Measurements from ENCODE around the gene KLF16.
"Not testable (repeated sequence)": the region's sequence is repeated elsewhere in the genome, so short reads cannot be mapped to it uniquely, and the experiment has no call there.

Gene KLF16

DNA sequence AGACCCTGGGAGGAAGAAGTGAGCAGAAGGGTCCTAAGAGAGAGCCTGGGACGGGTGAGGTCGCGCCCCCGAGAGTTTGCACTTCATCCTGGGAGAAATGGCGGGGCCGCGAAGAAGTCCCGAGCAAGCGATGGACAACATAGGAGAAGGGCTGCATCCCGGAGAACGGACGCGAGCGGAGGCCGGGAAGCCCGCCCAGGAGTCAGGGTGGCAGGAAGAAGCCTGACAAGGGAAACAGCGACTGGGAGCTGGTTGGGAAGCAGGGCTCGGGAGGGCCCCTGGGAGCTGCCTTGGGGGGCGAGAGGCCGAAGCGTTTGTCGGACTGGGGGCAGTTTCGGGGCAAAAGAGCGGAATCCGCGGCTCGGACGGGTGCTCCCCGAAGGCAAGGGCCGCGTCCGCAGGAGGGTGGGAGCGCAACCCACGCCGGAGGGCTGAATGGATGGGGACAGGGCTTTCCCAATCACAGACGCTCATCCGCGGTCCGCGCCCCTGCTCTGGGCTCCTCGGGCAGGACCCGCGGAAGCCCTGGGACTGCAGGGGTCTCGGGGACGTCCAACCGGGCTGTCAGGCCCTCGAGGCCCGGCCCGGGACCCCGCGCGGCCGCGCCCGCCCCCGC is 21.4 kb upstream of the KLF16 start:
- DNase-seq (ENCODE audit: low read depth) = no peak
- peak overlapping the region; percentile 85 for H3K4me3 ChIP-seq (ENCODE audit: control insufficient read depth, low read depth, low read length)
- TF ChIP-seq CTCF (conservative IDR thresholded peaks at IDR 0.05; ENCODE audit: control insufficient read depth, insufficient read depth, low read depth, low read length) = no peak

DNA sequence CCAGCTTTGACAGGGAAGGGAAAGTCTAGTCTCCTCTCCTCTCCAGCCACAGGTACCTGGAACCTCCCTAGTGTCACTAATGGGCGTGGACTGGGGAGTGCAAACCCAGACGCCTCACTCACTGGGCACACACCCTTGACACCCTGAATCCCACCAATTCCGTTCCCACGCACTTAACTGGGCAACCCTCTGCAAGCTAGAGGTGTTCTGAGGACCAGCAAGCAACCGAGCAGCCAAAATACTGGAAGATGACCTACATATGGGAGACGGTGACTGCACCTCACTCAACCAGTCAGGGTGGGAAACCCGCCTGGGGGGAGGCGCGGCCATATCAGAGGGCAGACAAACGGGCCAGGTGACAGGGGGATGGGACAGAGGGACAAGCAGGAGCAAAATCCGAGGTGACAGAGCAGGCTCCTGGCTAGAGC is 20.9 kb upstream of the KLF16 start:
- TF ChIP-seq CTCF (conservative IDR thresholded peaks at IDR 0.05; ENCODE audit: control insufficient read depth, insufficient read depth, low read depth, low read length) = no peak
- peak overlapping the region; percentile 85 for H3K4me3 ChIP-seq (ENCODE audit: control insufficient read depth, low read depth, low read length)
- no peak for DNase-seq (ENCODE audit: low read depth)

- TF ChIP-seq CTCF (conservative IDR thresholded peaks at IDR 0.05; ENCODE audit: control insufficient read depth, insufficient read depth, low read depth, low read length) = no peak
- no peak for DNase-seq (ENCODE audit: low read depth)
- peak overlapping the region; percentile 85 for H3K4me3 ChIP-seq (ENCODE audit: control insufficient read depth, low read depth, low read length)
These were observed 20.4 kb upstream of the KLF16 start for GRCh38 chr19:1883784-1884183.

GRCh38 chr19:1882786-1883692 is 19.7 kb upstream of the KLF16 start:
- H3K4me3 ChIP-seq (ENCODE audit: control insufficient read depth, low read depth, low read length) = peak overlapping the region; percentile 85
- TF ChIP-seq CTCF (conservative IDR thresholded peaks at IDR 0.05; ENCODE audit: control insufficient read depth, insufficient read depth, low read depth, low read length) = no peak

GRCh38 chr19:1882089-1882785 is 18.9 kb upstream of the KLF16 start:
- no peak overlapping the region for H3K4me3 ChIP-seq (ENCODE audit: control insufficient read depth, low read depth, low read length)
- no peak for DNase-seq (ENCODE audit: low read depth)

More at GRCh38 chr19:1882786-1883692, 19.7 kb upstream of the KLF16 start:
- no peak for DNase-seq (ENCODE audit: low read depth)

DNA sequence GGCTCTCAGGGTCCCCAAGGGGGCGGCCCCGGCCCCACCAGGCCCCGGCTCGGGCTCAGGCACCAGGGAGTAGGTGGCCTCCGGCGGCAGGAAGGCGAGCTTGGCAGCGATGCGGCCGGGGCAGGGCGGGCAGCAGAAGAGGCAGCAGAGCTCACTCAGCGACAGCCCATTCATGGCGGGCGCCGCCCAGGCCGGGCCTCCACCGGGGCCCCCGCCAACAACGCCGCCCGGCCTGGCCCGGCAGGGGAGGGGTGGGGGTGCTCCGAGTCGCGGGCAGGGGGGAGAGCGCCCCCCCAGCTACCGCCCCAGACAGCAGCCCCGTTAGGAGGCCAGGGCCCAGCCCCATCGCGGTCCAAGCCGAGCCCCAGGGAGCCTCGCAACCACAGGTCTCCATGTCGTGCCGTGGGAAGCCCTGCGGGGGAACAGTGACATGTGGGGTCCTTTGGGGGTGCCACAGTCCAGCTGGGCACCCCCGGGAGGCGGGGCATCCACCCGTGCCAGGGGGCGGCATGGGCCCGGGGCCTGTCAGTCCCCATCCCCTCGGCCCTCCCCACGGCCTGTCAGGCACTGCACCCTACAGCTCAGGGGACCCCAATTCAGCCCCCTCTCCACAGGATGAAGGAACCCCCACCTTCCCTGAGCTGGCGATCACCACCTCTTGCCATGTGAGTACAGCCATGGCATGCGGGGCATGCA is 18.2 kb upstream of the KLF16 start:
- not testable (repeated sequence) for H3K4me3 ChIP-seq (ENCODE audit: control insufficient read depth, low read depth, low read length); DNase-seq (ENCODE audit: low read depth)

More at GRCh38 chr19:1882089-1882785, 18.9 kb upstream of the KLF16 start:
- TF ChIP-seq CTCF (conservative IDR thresholded peaks at IDR 0.05; ENCODE audit: control insufficient read depth, insufficient read depth, low read depth, low read length) = no peak

Data from fibroblast of mammary gland (primary cell).